GM12872 (cell line): ENCODE results near the gene GMPPB.

ENCODE experiments used
- TF ChIP-seq, protein P1 (sequence below): IDR thresholded peaks from 3 replicates; pipeline ENCODE4 v1.5.1; 2011; ENCODE audit warnings: low read depth, mild to moderate bottlenecking, low read length, moderate library complexity; ENCODE audit not compliant: insufficient read depth

GMPPB gene

GRCh38 chr3:49723628-49724551, at the start of gene GMPPB:
Gene GMPPB, minus strand, starts transcription at chr3:49723951. Its CDS starts 225 bp downstream, at chr3:49723726.
- TF ChIP-seq, protein P1, sequence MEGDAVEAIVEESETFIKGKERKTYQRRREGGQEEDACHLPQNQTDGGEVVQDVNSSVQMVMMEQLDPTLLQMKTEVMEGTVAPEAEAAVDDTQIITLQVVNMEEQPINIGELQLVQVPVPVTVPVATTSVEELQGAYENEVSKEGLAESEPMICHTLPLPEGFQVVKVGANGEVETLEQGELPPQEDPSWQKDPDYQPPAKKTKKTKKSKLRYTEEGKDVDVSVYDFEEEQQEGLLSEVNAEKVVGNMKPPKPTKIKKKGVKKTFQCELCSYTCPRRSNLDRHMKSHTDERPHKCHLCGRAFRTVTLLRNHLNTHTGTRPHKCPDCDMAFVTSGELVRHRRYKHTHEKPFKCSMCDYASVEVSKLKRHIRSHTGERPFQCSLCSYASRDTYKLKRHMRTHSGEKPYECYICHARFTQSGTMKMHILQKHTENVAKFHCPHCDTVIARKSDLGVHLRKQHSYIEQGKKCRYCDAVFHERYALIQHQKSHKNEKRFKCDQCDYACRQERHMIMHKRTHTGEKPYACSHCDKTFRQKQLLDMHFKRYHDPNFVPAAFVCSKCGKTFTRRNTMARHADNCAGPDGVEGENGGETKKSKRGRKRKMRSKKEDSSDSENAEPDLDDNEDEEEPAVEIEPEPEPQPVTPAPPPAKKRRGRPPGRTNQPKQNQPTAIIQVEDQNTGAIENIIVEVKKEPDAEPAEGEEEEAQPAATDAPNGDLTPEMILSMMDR: no peak

GRCh38 chr3:49772703-49773102, 49.0 kb upstream of the GMPPB start:
- TF ChIP-seq, protein P1: no peak

GRCh38 chr3:49771340-49771938, 47.7 kb upstream of the GMPPB start:
- TF ChIP-seq, protein P1: no peak

DNA sequence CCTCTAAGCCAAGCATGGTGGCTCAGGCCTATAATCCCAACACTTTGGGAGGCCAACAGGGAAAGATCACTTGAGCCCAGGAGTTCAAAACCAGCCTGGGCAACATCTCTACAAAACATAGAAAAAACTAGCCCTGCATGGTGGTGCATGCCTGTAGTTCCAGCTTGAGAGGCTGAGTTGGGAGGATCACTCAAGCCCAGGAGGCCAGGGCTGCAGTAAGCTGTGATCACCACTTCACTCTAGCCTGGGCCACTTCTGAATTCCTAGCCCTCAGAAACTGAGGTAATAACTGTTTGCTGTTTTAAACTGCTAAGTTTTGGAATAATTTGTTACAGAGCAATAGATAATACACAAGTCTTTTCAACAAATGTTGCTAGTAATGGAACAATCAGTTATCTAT, 46.2 kb upstream of the GMPPB start:
- TF ChIP-seq, protein P1: no peak

GRCh38 chr3:49769286-49769915, 45.6 kb upstream of the GMPPB start:
- TF ChIP-seq, protein P1: no peak

- TF ChIP-seq, protein P1: no peak
Measured at GRCh38 chr3:49763981-49764380, 40.2 kb upstream of the GMPPB start.

DNA sequence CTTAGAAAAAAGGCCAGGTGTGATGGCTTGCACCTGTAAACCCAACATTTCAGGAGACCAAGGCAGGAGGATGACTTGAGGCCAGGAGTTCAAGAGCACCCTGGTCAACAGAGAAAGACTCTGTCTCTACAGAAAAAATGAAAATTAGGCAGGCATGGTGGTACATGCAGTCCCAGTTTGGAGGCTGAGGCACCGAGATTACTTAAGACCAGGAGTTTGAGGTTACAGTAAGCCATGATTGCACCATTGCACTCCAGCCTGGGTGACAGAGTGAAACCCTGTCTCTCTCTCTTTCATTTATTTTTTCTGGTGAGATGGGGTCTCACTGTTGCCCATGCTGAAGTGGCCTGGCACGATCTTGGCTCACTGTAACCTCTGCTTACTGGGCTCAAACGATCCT, 37.9 kb upstream of the GMPPB start:
- TF ChIP-seq, protein P1: no peak
